Common myeloid progenitor, CD34-positive (primary cell): Measurements from ENCODE around the gene PAQR7.

ENCODE experiments used
- CTCF ChIA-PET: fragments of 350-600 bp; sonication (Branson Sonifier 250); formaldehyde crosslinking; loops from one replicate; lab custom pipeline; 2021; ENCODE audit warnings: antibody characterized with exemption; lab: Charles Lee
- POLR2A ChIA-PET: fragments of 350-600 bp; sonication (Branson Sonifier 250); formaldehyde crosslinking; loops from one replicate; lab custom pipeline; 2021; ENCODE audit warnings: antibody characterized with exemption; lab: Charles Lee
- DNase-seq, 3 donors: peaks; one replicate each; pipeline versions ENCODE4 v3.0.0 to v3.0.0-alpha.2; 2013
- H3K27ac ChIP-seq, 2 experiments: 1 replicate in 1 of 2; 2 replicates in 1 of 2; pipeline ENCODE4 v1.7.0; 2013; ENCODE audit warnings: inconsistent platforms in 2 of 2, low read length in 2 of 2, mild to moderate bottlenecking in 2 of 2, low read depth in 1 of 2, moderate library complexity in 1 of 2; ENCODE audit not compliant: severe bottlenecking in 2 of 2, insufficient read depth in 1 of 2, poor library complexity in 1 of 2
- H3K27me3 ChIP-seq, 5 experiments: replicated peaks in 2 of 5; 1 replicate in 3 of 5; 2 replicates in 2 of 5; pipeline versions ENCODE4 v1.6.1 to v1.7.0; 2013; ENCODE audit warnings: low read length in 4 of 5, mild to moderate bottlenecking in 2 of 5, moderate library complexity in 2 of 5, inconsistent platforms in 1 of 5; ENCODE audit not compliant: insufficient read depth in 5 of 5, control insufficient read depth in 4 of 5
- H3K36me3 ChIP-seq, 4 experiments: 1 replicate in 2 of 4; 2 replicates in 2 of 4; pipeline versions ENCODE4 v1.6.1 to v1.7.0; 2013; ENCODE audit warnings: low read length in 3 of 4, control low read depth in 1 of 4, mild to moderate bottlenecking in 1 of 4; ENCODE audit not compliant: control insufficient read depth in 4 of 4, insufficient read depth in 4 of 4
- H3K4me1 ChIP-seq, 4 experiments: 1 replicate in 3 of 4; 2 replicates in 1 of 4; pipeline versions ENCODE4 v1.6.1 to v1.7.1; 2013; ENCODE audit warnings: low read length in 3 of 4, mild to moderate bottlenecking in 3 of 4, control low read depth in 1 of 4, inconsistent platforms in 1 of 4, moderate library complexity in 1 of 4; ENCODE audit not compliant: control insufficient read depth in 4 of 4, insufficient read depth in 4 of 4; ENCODE audit errors: control extremely low read depth in 1 of 4
- H3K4me3 ChIP-seq, 7 experiments: 1 replicate in 4 of 7; 2 replicates in 3 of 7; pipeline versions ENCODE4 v1.5.1 to v1.7.0; 2013; ENCODE audit warnings: mild to moderate bottlenecking in 7 of 7, low read length in 6 of 7, moderate library complexity in 6 of 7, inconsistent platforms in 2 of 7, low read depth in 2 of 7, control low read depth in 1 of 7; ENCODE audit not compliant: insufficient read depth in 4 of 7, control insufficient read depth in 1 of 7; ENCODE audit errors: extremely low read depth in 1 of 7
- H3K9me3 ChIP-seq, 5 experiments: 1 replicate in 4 of 5; 2 replicates in 1 of 5; pipeline versions ENCODE4 v1.6.1 to v1.7.1; 2013; ENCODE audit warnings: low read length in 4 of 5, mild to moderate bottlenecking in 2 of 5, inconsistent platforms in 1 of 5, low read depth in 1 of 5, moderate library complexity in 1 of 5; ENCODE audit not compliant: control insufficient read depth in 4 of 5, insufficient read depth in 2 of 5; ENCODE audit errors: control extremely low read depth in 1 of 5
- WGBS: methylation state at CpG from one replicate; pipeline ENCODE4 v1.1.5; 2013; ENCODE audit not compliant: insufficient coverage; 5-methylcytosine and 5-hydroxymethylcytosine counted together

The PAQR7 gene

GRCh38 chr1:25885602-25886001 is 10.1 kb upstream of the PAQR7 start:
- Histone ChIP-seq H3K4me1 (no peaks in the 10 kb centered on the region), H3K9me3 (no peaks in the 10 kb centered on the region), H3K27me3 (no peaks in the 10 kb centered on the region), H3K4me3 (no peak overlapping the region), H3K36me3 (peaks cover 0 to 27% (median 15%) of the 10 kb centered on the region in 4 experiments), H3K27ac (no peak overlapping the region)
- DNase-seq = no peak
- ChIA-PET CTCF (no interaction called here), POLR2A (no interaction called here)
- 100% methylated on average over 1 of the region's 1 CpG for WGBS

GRCh38 chr1:25881266-25881665 is 5.8 kb upstream of the PAQR7 start:
- DNase-seq = no peak
- 95% methylated on average over 11 of the region's 11 CpGs for WGBS
- Histone ChIP-seq H3K27ac (no peak overlapping the region), H3K4me3 (no peak overlapping the region), H3K4me1 (peaks cover 0 to under 1% (median under 1%) of the 10 kb centered on the region in 4 experiments), H3K36me3 (peaks cover 0 to 5% (median 2%) of the 10 kb centered on the region in 4 experiments), H3K27me3 (no peaks in the 10 kb centered on the region), H3K9me3 (no peaks in the 10 kb centered on the region)
- CTCF ChIA-PET = interaction anchor here (1.5 kb wide), 1 partner anchor 41 kb away, joined by 3 read pairs; no protein-coding TSS in a partner anchor
- POLR2A ChIA-PET = no interaction called here

- Histone ChIP-seq H3K27ac (no peak overlapping the region), H3K4me1 (peaks cover 0 to 8% (median 7%) of the 10 kb centered on the region in 4 experiments), H3K9me3 (no peaks in the 10 kb centered on the region), H3K27me3 (no peaks in the 10 kb centered on the region), H3K4me3 (no peak overlapping the region), H3K36me3 (peaks cover 0 to 5% (median 2%) of the 10 kb centered on the region in 4 experiments)
- DNase-seq = no peak
- ChIA-PET CTCF (interaction anchor here (1.1 to 1.5 kb wide), 2 partner anchors 15 to 41 kb away, joined by 3 read pairs; no protein-coding TSS in a partner anchor), POLR2A (no interaction called here)
- WGBS = 100% methylated on average over 5 of the region's 5 CpGs
Observed at GRCh38 chr1:25880518-25880917, 5.0 kb upstream of the PAQR7 start.

GRCh38 chr1:25879675-25880074 is 4.2 kb upstream of the PAQR7 start:
- Histone ChIP-seq H3K4me1 (peaks cover 0 to 15% (median 12%) of the 10 kb centered on the region in 4 experiments), H3K27ac (no peak overlapping the region), H3K27me3 (no peaks in the 10 kb centered on the region), H3K4me3 (no peak overlapping the region), H3K9me3 (no peaks in the 10 kb centered on the region), H3K36me3 (no peaks in the 10 kb centered on the region)
- ChIA-PET CTCF (interaction anchor here (1.1 kb wide), 1 partner anchor 15 kb away, joined by 3 read pairs; no protein-coding TSS in a partner anchor), POLR2A (no interaction called here)
- DNase-seq = no peak
- 95% methylated on average over 2 of the region's 2 CpGs for WGBS

GRCh38 chr1:25878690-25879089 is 3.2 kb upstream of the PAQR7 start:
- CTCF ChIA-PET = interaction anchor here (1.1 to 1.3 kb wide), 2 partner anchors 14 to 24 kb away, joined by 3 to 4 read pairs; no protein-coding TSS in a partner anchor
- no peaks in the 10 kb centered on the region for H3K27me3 ChIP-seq
- DNase-seq = no peak
- H3K9me3 ChIP-seq = no peaks in the 10 kb centered on the region
- H3K27ac ChIP-seq = no peak overlapping the region
- H3K4me3 ChIP-seq = no peak overlapping the region
- peaks cover 0 to 22% (median 19%) of the 10 kb centered on the region in 4 experiments for H3K4me1 ChIP-seq
- WGBS = 100% methylated on average over 4 of the region's 5 CpGs
- POLR2A ChIA-PET = no interaction called here
- no peaks in the 10 kb centered on the region for H3K36me3 ChIP-seq

GRCh38 chr1:25877155-25877554 is 1.6 kb upstream of the PAQR7 start:
- CTCF ChIA-PET = interaction anchor here (1.4 kb wide), 1 partner anchor 123 kb away, joined by 3 read pairs; no protein-coding TSS in a partner anchor
- Histone ChIP-seq H3K9me3 (no peaks in the 10 kb centered on the region), H3K36me3 (no peaks in the 10 kb centered on the region), H3K27ac (no peak overlapping the region), H3K4me1 (peaks cover 0 to 36% (median 30%) of the 10 kb centered on the region in 4 experiments), H3K4me3 (no peak overlapping the region), H3K27me3 (no peaks in the 10 kb centered on the region)
- POLR2A ChIA-PET = no interaction called here
- no peak for DNase-seq
- WGBS = 100% methylated on average over 1 of the region's 2 CpGs

GRCh38 chr1:25876693-25877077 is 1.2 kb upstream of the PAQR7 start:
- Histone ChIP-seq H3K4me1 (peaks cover 0 to 41% (median 35%) of the 10 kb centered on the region in 4 experiments), H3K4me3 (no peak overlapping the region), H3K27me3 (no peaks in the 10 kb centered on the region), H3K9me3 (no peaks in the 10 kb centered on the region), H3K27ac (no peak overlapping the region), H3K36me3 (no peaks in the 10 kb centered on the region)
- no CpG with 5 or more reads among the region's 2 CpGs for WGBS
- ChIA-PET CTCF (interaction anchor here (1.4 to 3.2 kb wide), 2 partner anchors 18 to 123 kb away, joined by 3 to 21 read pairs; no protein-coding TSS in a partner anchor), POLR2A (interaction anchor here (0.9 kb wide), 1 partner anchor 114 kb away, joined by 4 read pairs; no protein-coding TSS in a partner anchor)
- no peak for DNase-seq
